Memory B cell (primary cell): ENCODE results near the gene TNFSF9.
A peak's percentile ranks its signal among the peaks of the same experiment; 100 is the strongest.
"Not testable (repeated sequence)": the region's sequence is repeated elsewhere in the genome, so short reads cannot be mapped to it uniquely, and the experiment has no call there.

Experiments
- ATAC-seq: fragments of 150-1000 bp; cut with Tn5 transposase; 2 replicates; pipeline ENCODE4 v1.10.0; 2021; ENCODE audit warnings: low read depth, mild to moderate bottlenecking, moderate library complexity
- DNase-seq, 2 donors: peaks; one replicate each; pipeline ENCODE4 v3.0.0; 2022; ENCODE audit warnings: low spot score in 2 of 2
- H3K27ac Mint-ChIP-seq: one replicate; pipeline ENCODE4 v1.8.0; 2022; ENCODE audit warnings: mild to moderate bottlenecking, moderate library complexity, mixed read lengths
- H3K27me3 Mint-ChIP-seq: one replicate; pipeline ENCODE4 v1.8.0; 2022; ENCODE audit warnings: mixed read lengths
- H3K36me3 Mint-ChIP-seq: one replicate; pipeline ENCODE4 v1.8.0; 2022; ENCODE audit warnings: mild to moderate bottlenecking, mixed read lengths
- H3K4me1 Mint-ChIP-seq: one replicate; pipeline ENCODE4 v1.8.0; 2022; ENCODE audit warnings: mixed read lengths
- H3K4me3 Mint-ChIP-seq: one replicate; pipeline ENCODE4 v1.8.0; 2022; ENCODE audit warnings: mild to moderate bottlenecking, moderate library complexity, mixed read lengths
- H3K9me3 Mint-ChIP-seq: one replicate; pipeline ENCODE4 v1.8.0; 2022; ENCODE audit warnings: mixed read lengths

Gene TNFSF9

GRCh38 chr19:6566727-6567126 lies 35.9 kb downstream of the TNFSF9 start:
- not testable (repeated sequence) for H3K36me3 Mint-ChIP-seq, H3K9me3 Mint-ChIP-seq, ATAC-seq, H3K27me3 Mint-ChIP-seq, H3K27ac Mint-ChIP-seq, H3K4me3 Mint-ChIP-seq, H3K4me1 Mint-ChIP-seq, DNase-seq

DNA sequence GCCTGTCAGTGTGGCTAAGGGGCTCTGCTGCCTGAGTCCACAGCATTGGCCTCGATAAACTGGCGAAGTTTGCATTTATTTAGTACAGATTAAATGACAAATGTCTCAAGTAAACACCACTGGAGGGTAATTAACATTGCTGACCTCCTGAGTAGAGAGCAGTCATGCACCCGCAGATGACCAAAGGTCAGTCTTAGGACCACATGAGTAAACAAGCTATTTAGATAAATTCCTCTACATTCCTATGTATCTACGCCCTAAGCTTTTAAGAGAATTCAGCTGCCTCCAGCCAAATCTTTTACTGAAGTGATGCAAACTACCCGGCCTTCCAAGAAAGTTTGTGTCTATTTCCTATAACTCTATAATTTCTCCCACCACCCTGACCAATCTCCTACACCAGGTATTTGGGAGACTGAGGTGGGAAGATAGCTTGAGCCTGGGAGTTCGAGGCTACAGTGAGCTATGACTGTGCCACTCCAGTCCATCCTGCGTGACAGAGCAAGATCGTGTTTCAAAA lies 37.2 kb downstream of the TNFSF9 start:
- peaks cover 5% of the 10 kb centered on the region for H3K9me3 Mint-ChIP-seq
- no peak overlapping the region for H3K27ac Mint-ChIP-seq
- DNase-seq (no peak), ATAC-seq (no peak)
- no peak overlapping the region for H3K4me3 Mint-ChIP-seq
- H3K4me1 Mint-ChIP-seq, result no peaks in the 10 kb centered on the region
- H3K27me3 Mint-ChIP-seq, result peaks cover 6% of the 10 kb centered on the region
- H3K36me3 Mint-ChIP-seq, result no peaks in the 10 kb centered on the region

DNA sequence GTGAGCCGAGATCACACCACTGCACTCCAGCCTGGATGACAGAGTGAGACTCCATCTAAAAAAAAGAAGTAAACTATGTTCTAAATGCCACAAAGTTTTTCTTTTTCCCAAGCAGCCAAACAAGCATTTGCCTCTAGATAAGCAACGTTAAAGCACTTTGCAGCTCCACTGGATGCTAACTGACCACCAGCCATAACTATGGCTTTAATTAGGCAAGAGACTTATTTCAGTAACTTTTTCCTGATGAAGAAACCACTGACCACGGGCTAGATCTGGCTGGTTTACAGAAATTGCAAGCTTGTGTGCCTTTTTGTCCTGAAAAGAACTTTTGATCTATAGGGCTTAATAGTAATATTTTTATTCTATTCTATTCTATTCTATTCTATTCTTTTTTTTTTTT lies 38.0 kb downstream of the TNFSF9 start:
- H3K27me3 Mint-ChIP-seq, result peaks cover 6% of the 10 kb centered on the region
- ATAC-seq, result no peak
- no peaks in the 10 kb centered on the region for H3K36me3 Mint-ChIP-seq
- H3K9me3 Mint-ChIP-seq, result peaks cover 5% of the 10 kb centered on the region
- H3K27ac Mint-ChIP-seq, result no peak overlapping the region
- H3K4me3 Mint-ChIP-seq, result no peak overlapping the region
- H3K4me1 Mint-ChIP-seq, result no peaks in the 10 kb centered on the region
- no peak for DNase-seq

DNA sequence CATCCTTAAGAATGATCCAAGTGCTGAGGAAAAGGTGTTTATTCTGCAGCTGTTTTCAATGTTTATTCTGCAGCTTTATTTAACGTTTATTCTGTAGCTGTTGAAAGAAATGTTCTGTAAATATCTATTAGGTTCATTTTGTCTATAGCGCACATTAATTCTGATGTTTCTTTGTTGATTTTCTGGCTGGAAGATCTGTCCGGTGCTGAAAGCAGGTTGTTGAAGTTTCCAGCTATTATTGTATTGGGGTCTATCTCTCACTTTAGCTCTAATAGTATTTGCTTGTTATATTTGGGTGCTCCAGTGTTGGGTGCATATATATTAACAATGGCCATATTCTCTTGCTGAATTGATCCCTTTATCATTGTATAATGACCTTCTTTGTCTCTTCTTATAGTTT lies 39.9 kb downstream of the TNFSF9 start:
- peaks cover 5% of the 10 kb centered on the region for H3K9me3 Mint-ChIP-seq
- H3K36me3 Mint-ChIP-seq, result no peaks in the 10 kb centered on the region
- no peak overlapping the region for H3K4me3 Mint-ChIP-seq
- ATAC-seq (no peak), DNase-seq (no peak)
- peaks cover 4% of the 10 kb centered on the region for H3K27me3 Mint-ChIP-seq
- no peak overlapping the region for H3K27ac Mint-ChIP-seq
- H3K4me1 Mint-ChIP-seq, result no peaks in the 10 kb centered on the region

GRCh38 chr19:6571167-6571566 lies 40.3 kb downstream of the TNFSF9 start:
- Mint-ChIP-seq H3K36me3 (no peaks in the 10 kb centered on the region), H3K9me3 (peaks cover 5% of the 10 kb centered on the region), H3K4me3 (no peak overlapping the region)

GRCh38 chr19:6572217-6572616 lies 41.4 kb downstream of the TNFSF9 start:
- no peaks in the 10 kb centered on the region for H3K4me1 Mint-ChIP-seq
- H3K9me3 Mint-ChIP-seq, result peaks cover 5% of the 10 kb centered on the region
- no peak overlapping the region for H3K4me3 Mint-ChIP-seq
- H3K27ac Mint-ChIP-seq, result no peak overlapping the region
- peaks cover 4% of the 10 kb centered on the region for H3K27me3 Mint-ChIP-seq
- no peaks in the 10 kb centered on the region for H3K36me3 Mint-ChIP-seq
- DNase-seq, result no peak
- ATAC-seq, result no peak

More at GRCh38 chr19:6571167-6571566, 40.3 kb downstream of the TNFSF9 start:
- DNase-seq (no peak), ATAC-seq (no peak)
- H3K27me3 Mint-ChIP-seq, result peaks cover 4% of the 10 kb centered on the region
- H3K4me1 Mint-ChIP-seq, result no peaks in the 10 kb centered on the region
- no peak overlapping the region for H3K27ac Mint-ChIP-seq

DNA sequence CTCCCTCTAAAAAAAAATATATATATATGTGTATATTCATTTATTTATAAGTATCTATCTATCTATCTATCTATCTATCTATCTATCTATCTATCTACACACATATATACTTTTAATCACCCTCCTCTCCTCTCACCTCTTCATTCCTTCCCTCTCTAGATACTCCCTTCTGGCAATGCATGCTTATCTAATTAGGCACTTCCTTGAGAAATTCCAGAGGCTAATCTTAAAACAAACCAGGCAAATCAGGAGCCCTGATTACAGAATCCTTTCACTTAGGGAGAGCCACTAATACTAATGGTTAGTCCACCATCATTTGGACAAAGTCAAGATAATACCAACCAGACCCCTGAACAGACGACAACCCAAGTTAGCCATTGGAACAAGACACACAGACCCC lies 42.5 kb downstream of the TNFSF9 start:
- Mint-ChIP-seq H3K27me3 (peaks cover 4% of the 10 kb centered on the region), H3K4me1 (peaks cover 4% of the 10 kb centered on the region), H3K9me3 (peaks cover 5% of the 10 kb centered on the region), H3K27ac (no peak overlapping the region), H3K4me3 (no peak overlapping the region), H3K36me3 (no peaks in the 10 kb centered on the region)
- DNase-seq (no peak), ATAC-seq (no peak)

- no peak overlapping the region for H3K4me3 Mint-ChIP-seq
- H3K4me1 Mint-ChIP-seq, result peaks cover 14% of the 10 kb centered on the region
- DNase-seq (no peak), ATAC-seq (no peak)
- no peak overlapping the region for H3K27ac Mint-ChIP-seq
- H3K9me3 Mint-ChIP-seq, result no peaks in the 10 kb centered on the region
- no peaks in the 10 kb centered on the region for H3K27me3 Mint-ChIP-seq
- no peaks in the 10 kb centered on the region for H3K36me3 Mint-ChIP-seq
Measured at GRCh38 chr19:6576869-6577475, 46.1 kb downstream of the TNFSF9 start.

DNA sequence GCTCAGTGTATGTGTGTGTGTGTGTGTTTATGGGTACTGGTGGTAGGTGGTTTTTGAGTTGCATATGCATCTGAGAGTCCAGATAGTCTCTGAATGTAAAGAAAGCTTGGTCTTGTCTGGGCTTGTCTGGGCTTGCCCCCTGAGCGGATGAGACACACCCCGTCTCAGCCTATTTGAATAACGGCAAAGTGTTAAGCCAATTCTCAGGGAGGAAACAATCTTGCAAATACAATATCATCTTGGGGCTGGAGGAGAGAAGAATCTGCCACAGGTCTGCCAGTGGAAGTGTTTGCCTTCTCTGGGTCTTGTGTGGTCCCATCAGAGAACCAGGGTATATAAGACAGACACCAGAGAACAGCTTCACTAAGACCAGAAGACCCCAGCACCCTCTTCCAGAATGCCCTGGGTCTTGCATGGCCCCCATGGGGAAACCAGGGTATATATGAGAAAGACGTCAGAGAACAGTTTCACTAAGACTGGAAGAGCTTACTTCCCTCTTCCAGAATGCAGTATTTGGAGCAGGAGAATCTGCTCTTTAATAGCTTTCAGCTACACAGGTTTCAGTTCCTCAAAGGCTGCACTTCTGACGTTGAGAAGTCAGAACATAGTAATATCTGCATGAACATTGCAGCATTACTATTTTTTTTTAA lies 46.8 kb downstream of the TNFSF9 start:
- ATAC-seq (peak; percentile 90), DNase-seq (peak; percentile 62 to 65)
- Mint-ChIP-seq H3K4me3 (no peak overlapping the region), H3K4me1 (peaks cover 14% of the 10 kb centered on the region), H3K36me3 (no peaks in the 10 kb centered on the region), H3K27me3 (no peaks in the 10 kb centered on the region), H3K27ac (no peak overlapping the region), H3K9me3 (no peaks in the 10 kb centered on the region)

- ATAC-seq, result no peak
- Mint-ChIP-seq H3K4me1 (peaks cover 14% of the 10 kb centered on the region), H3K9me3 (no peaks in the 10 kb centered on the region), H3K27ac (no peak overlapping the region), H3K36me3 (no peaks in the 10 kb centered on the region), H3K27me3 (no peaks in the 10 kb centered on the region), H3K4me3 (no peak overlapping the region)
- DNase-seq, result no peak
Measured at GRCh38 chr19:6579450-6580178, 48.8 kb downstream of the TNFSF9 start.

- ATAC-seq, result no peak
- H3K27me3 Mint-ChIP-seq, result no peaks in the 10 kb centered on the region
- no peak for DNase-seq
- H3K36me3 Mint-ChIP-seq, result peaks cover 1% of the 10 kb centered on the region
- H3K4me1 Mint-ChIP-seq, result peaks cover 14% of the 10 kb centered on the region
- H3K9me3 Mint-ChIP-seq, result no peaks in the 10 kb centered on the region
- no peak overlapping the region for H3K4me3 Mint-ChIP-seq
- no peak overlapping the region for H3K27ac Mint-ChIP-seq
Measured at GRCh38 chr19:6580313-6580712, 49.5 kb downstream of the TNFSF9 start.

DNA sequence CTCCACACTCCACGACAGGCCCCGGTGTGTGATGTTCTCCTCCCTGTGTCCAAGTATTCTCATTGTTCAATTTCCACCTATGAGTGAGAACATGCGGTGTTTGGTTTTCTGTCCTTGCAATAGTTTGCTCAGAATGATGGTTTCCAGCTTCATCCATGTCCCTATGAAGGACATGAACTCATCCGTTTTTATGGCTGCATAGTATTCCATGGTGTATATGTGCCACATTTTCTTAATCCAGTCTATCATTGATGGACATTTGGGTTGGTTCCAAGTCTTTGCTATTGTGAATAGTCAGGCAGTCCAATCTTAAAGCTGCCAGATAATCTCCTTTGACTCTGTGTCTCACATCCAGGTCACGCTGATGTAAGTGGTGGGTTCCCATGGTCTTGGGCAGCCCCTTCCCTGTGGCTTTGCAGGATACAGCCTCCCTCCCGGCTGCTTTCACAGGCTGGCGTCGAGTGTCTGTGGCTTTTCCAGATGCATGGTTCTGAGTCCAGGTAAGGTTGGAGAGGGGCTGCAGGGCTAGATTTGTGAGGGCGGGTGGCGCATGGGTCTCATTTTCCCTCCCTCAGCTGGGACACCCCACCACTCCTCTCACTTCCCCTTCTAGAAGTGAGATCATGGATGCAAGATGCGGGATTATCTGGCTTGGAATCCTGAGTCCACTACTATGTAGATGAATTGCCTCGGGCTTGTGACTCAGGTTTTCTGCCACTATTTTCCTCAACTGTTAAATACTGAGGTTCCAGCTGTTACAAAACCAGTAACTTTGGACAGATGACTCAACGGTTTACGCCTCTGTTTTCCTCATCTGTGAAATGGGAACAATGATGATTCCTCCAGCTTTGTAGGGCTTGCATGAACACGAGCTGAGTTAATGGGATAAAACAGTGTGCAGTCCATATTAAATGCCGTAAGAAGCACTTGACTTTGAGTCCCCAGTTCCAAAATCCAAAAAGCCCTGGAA lies 52.0 kb downstream of the TNFSF9 start:
- DNase-seq, H3K27ac Mint-ChIP-seq, H3K9me3 Mint-ChIP-seq, ATAC-seq, H3K27me3 Mint-ChIP-seq, H3K4me3 Mint-ChIP-seq: not testable (repeated sequence)
- Mint-ChIP-seq H3K4me1 (peaks cover 24% of the 10 kb centered on the region), H3K36me3 (peaks cover 11% of the 10 kb centered on the region)
